Lung (tissue), 12 donors: ENCODE measurements around the gene ATP10A. TPM values are rescaled to one million over a fixed set of nuclear protein-coding genes. Genes with fewer than 3 reads are reported as not detected.

Experiments used
- ATAC-seq: fragments of 200-7000 bp; cut with Tn5 transposase; one replicate; pipeline ENCODE4 v1.9.1; 2020; ENCODE audit warnings: moderate number of reproducible peaks; ENCODE audit not compliant: insufficient read depth, low FRiP score
- DNase-seq, 3 donors: peaks; one replicate each; pipeline ENCODE4 v3.0.0-alpha.2; 2013 to 2017
- H3K27ac ChIP-seq, 2 donors: one replicate each; pipeline ENCODE4 v1.5.1; 2013; ENCODE audit warnings: mild to moderate bottlenecking in 2 of 2, moderate library complexity in 2 of 2, control low read depth in 1 of 2, inconsistent platforms in 1 of 2, low read depth in 1 of 2, low read length in 1 of 2
- H3K27me3 ChIP-seq, 3 donors: one replicate each; pipeline ENCODE4 v1.5.1; 2013; ENCODE audit warnings: low read length in 2 of 3; ENCODE audit not compliant: control insufficient read depth in 3 of 3, insufficient read depth in 3 of 3
- H3K36me3 ChIP-seq, 4 donors: one replicate each; pipeline ENCODE4 v1.5.1; 2013; ENCODE audit warnings: low read length in 4 of 4, mild to moderate bottlenecking in 1 of 4, moderate library complexity in 1 of 4; ENCODE audit not compliant: control insufficient read depth in 4 of 4, insufficient read depth in 4 of 4
- H3K4me1 ChIP-seq, 5 donors: one replicate each; pipeline ENCODE4 v1.5.1; 2013; ENCODE audit warnings: low read length in 5 of 5, mild to moderate bottlenecking in 2 of 5, moderate library complexity in 1 of 5; ENCODE audit not compliant: control insufficient read depth in 5 of 5, insufficient read depth in 5 of 5
- H3K4me3 ChIP-seq: one replicate; pipeline ENCODE4 v1.5.1; 2013; ENCODE audit warnings: mild to moderate bottlenecking, control low read depth, moderate library complexity
- H3K9ac ChIP-seq, 2 donors: one replicate each; pipeline ENCODE4 v1.5.1; 2013; ENCODE audit warnings: low read length in 2 of 2, control low read depth in 1 of 2; ENCODE audit not compliant: insufficient read depth in 1 of 2
- H3K9me3 ChIP-seq, 4 donors: one replicate each; pipeline ENCODE4 v1.5.1; 2013; ENCODE audit warnings: low read length in 3 of 4, mild to moderate bottlenecking in 1 of 4, moderate library complexity in 1 of 4; ENCODE audit not compliant: control insufficient read depth in 4 of 4, insufficient read depth in 3 of 4
- CTCF ChIP-seq: IDR thresholded peaks from 2 replicates; pipeline ENCODE4 v1.5.1; 2012; ENCODE audit warnings: mild to moderate bottlenecking; ENCODE audit errors: control extremely low read depth, extremely low read depth
- WGBS, 2 donors: extraction: QIAGEN DNeasy Blood & Tissue Kit; methylation state at CpG; one replicate each; pipeline ENCODE4 v1.1.7; 2013; 5-methylcytosine and 5-hydroxymethylcytosine counted together
- polyA plus RNA-seq, 2 donors: library from polyadenylated mRNA; stranded (reverse); fragments of 200-250 nt; gene quantifications; one replicate each; pipeline ENCODE4 v1.2.1, GENCODE V29; 2013
- total RNA-seq, 2 donors: library from RNA; depleted of rRNA in 1 of 2; stranded (reverse); fragments of >200 nt in 1 of 2; gene quantifications; one replicate each; pipeline ENCODE4 v1.2.1, GENCODE V29; 2014 to 2021
- donor health status: control.
- donor health status: control.
- donor health status: Bipolar disorder and iron deficiency.
- donor health status: healthy.
- donor health status: DM: yes; HTN: yes; CAD: no.

The ATP10A gene
- total and polyA plus RNA-seq, 4 donors = 4.5 to 33.7 (median 6.2) TPM

- H3K4me3 ChIP-seq = no peak overlapping the region
- no peak for ATAC-seq
These were observed 193.0 kb downstream of the ATP10A start for GRCh38 chr15:25670025-25670554.

GRCh38 chr15:25668901-25669300 lies 194.2 kb downstream of the ATP10A start:
- Histone ChIP-seq H3K4me1 (peaks cover 0 to 16% (median 7%) of the 10 kb centered on the region in 5 donors), H3K9ac (no peak overlapping the region), H3K9me3 (peaks cover 0 to 2% (median 0%) of the 10 kb centered on the region in 4 donors), H3K27ac (no peak overlapping the region), H3K27me3 (no peaks in the 10 kb centered on the region), H3K4me3 (no peak overlapping the region), H3K36me3 (no peaks in the 10 kb centered on the region)
- WGBS, 2 donors = 63 to 74% methylated on average over 4 of the region's 4 CpGs
- no peak for DNase-seq
- no peak for ATAC-seq
- TF ChIP-seq CTCF = no peak

More at GRCh38 chr15:25670025-25670554, 193.0 kb downstream of the ATP10A start:
- H3K9ac ChIP-seq = no peak overlapping the region
- peaks cover 0 to 16% (median 6%) of the 10 kb centered on the region in 5 donors for H3K4me1 ChIP-seq
- WGBS, 2 donors = 2% methylated on average over 15 of the region's 15 CpGs
- H3K27ac ChIP-seq = no peak overlapping the region
- DNase-seq = peak; percentile 51 to 70 (median 55)
- H3K36me3 ChIP-seq = no peaks in the 10 kb centered on the region
- no peaks in the 10 kb centered on the region for H3K27me3 ChIP-seq
- peaks cover 0 to 2% (median 0%) of the 10 kb centered on the region in 4 donors for H3K9me3 ChIP-seq
- no peak for TF ChIP-seq CTCF

- 76 to 83% methylated on average over 11 of the region's 11 CpGs for WGBS, 2 donors
- H3K4me3 ChIP-seq = no peak overlapping the region
- DNase-seq (no peak), ATAC-seq (no peak)
- H3K9ac ChIP-seq = no peak overlapping the region
- peaks cover 0 to 16% (median 7%) of the 10 kb centered on the region in 5 donors for H3K4me1 ChIP-seq
- H3K27ac ChIP-seq = no peak overlapping the region
- no peak for TF ChIP-seq CTCF
- no peaks in the 10 kb centered on the region for H3K36me3 ChIP-seq
- H3K27me3 ChIP-seq = no peaks in the 10 kb centered on the region
- H3K9me3 ChIP-seq = peaks cover 0 to 2% (median 0%) of the 10 kb centered on the region in 4 donors
These were observed 194.8 kb downstream of the ATP10A start for GRCh38 chr15:25668236-25668795.

- WGBS, 2 donors = 74 to 84% methylated on average over 13 of the region's 13 CpGs
- Histone ChIP-seq H3K27me3 (no peaks in the 10 kb centered on the region), H3K27ac (no peak overlapping the region), H3K4me3 (no peak overlapping the region), H3K9ac (no peak overlapping the region), H3K4me1 (peaks cover 0 to 16% (median 7%) of the 10 kb centered on the region in 5 donors), H3K9me3 (peaks cover 0 to 2% (median 0%) of the 10 kb centered on the region in 4 donors), H3K36me3 (no peaks in the 10 kb centered on the region)
- ATAC-seq (no peak), DNase-seq (no peak)
- TF ChIP-seq CTCF = no peak
These were observed 195.3 kb downstream of the ATP10A start for GRCh38 chr15:25667829-25668228.
